KOPT-K1 (cell line): ENCODE data around the gene FHL1.

Experiments used
- H3K27ac ChIP-seq: fragments of 200-600 bp; sonication (generic); 2 replicates; pipeline ENCODE4 v1.5.1; 2016; ENCODE audit warnings: antibody characterized with exemption, mild to moderate bottlenecking, low read depth, low read length; ENCODE audit not compliant: poor library complexity, severe bottlenecking
- H3K36me3 ChIP-seq: fragments of 200-600 bp; sonication (generic); 2 replicates; pipeline ENCODE4 v1.5.1; 2017; ENCODE audit warnings: antibody characterized with exemption, mild to moderate bottlenecking, low read length, moderate library complexity; ENCODE audit not compliant: insufficient read depth
- H3K9me3 ChIP-seq: fragments of 200-600 bp; sonication (generic); 2 replicates; pipeline ENCODE4 v1.5.1; 2017; ENCODE audit warnings: antibody characterized with exemption, low read length, mild to moderate bottlenecking; ENCODE audit not compliant: insufficient read depth, poor library complexity, severe bottlenecking

Gene FHL1

DNA sequence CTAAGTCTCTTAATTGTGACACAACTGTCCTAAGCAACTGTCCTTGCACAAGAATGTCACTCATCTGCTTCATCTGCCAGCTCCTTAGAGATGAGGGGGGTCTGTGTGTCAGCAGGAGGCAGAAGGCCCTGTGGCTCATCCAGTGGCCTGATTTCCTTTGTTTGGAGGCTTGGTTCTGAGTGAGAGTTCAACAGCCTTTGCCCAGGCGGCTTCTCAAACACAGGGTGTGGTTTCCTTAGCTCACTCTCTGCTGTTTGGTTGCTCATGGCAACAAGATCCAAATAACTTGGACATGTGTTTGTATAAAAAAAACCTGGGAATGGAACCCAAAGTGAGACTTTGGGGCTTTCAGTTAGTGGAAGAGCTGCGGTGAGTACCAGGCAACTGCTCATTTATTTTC, 57.2 kb downstream of the FHL1 start:
- H3K36me3 ChIP-seq, result peaks cover 21% of the 10 kb centered on the region
- H3K27ac ChIP-seq, result no peak overlapping the region
- no peaks in the 10 kb centered on the region for H3K9me3 ChIP-seq

DNA sequence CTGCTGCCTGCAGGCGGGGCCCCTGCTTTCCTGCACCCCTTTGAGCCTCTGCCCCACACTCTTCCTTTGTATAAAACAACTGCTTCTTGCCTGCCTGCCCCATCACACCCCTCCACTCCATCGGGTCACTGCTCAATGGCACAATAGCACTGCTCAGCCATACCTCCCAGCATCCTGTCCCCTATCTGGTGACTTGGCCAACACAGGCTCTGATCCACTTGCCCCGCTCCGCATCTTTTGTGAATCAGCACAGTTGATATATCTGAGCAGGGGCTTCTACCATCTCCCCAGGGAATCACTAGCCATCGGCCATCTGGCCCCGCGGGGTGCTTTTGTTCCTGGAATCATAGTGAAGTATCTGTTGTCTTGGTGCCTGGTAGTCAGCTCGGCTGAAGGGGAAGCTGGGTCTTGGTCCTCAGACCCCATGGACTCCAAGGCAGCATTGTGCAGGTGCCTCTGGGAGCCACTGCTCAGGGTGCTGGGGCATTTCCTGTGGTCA, 58.6 kb downstream of the FHL1 start:
- Histone ChIP-seq H3K36me3 (peaks cover 32% of the 10 kb centered on the region), H3K27ac (no peak overlapping the region), H3K9me3 (no peaks in the 10 kb centered on the region)

DNA sequence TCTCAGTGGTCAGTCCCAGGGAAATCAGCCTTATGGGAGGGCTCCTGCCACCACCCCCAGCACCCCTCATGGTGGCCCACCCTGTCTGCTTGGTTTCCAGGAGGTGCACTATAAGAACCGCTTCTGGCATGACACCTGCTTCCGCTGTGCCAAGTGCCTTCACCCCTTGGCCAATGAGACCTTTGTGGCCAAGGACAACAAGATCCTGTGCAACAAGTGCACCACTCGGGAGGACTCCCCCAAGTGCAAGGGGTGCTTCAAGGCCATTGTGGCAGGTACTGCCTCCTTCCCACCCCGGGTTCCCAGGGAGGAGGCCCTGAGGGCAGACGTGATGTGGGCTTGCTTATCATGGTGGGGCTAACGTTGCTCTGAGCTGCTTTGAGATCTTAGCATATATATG, 59.6 kb downstream of the FHL1 start:
- Histone ChIP-seq H3K9me3 (no peaks in the 10 kb centered on the region), H3K27ac (no peak overlapping the region), H3K36me3 (peaks cover 42% of the 10 kb centered on the region)

DNA sequence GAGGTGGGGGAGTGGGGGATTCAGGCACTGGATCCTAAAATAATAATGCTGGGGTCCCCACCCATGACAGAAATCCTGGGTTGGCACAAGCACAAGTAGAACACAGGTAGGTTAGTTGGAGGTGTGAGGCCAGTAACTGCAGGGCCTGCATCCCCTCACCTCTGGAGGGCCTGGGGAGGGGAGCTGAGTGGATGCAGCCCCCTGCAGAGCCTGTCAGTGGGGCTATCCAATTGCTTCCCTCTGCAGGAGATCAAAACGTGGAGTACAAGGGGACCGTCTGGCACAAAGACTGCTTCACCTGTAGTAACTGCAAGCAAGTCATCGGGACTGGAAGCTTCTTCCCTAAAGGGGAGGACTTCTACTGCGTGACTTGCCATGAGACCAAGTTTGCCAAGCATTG, 60.2 kb downstream of the FHL1 start:
- Histone ChIP-seq H3K36me3 (peaks cover 45% of the 10 kb centered on the region), H3K27ac (no peak overlapping the region), H3K9me3 (no peaks in the 10 kb centered on the region)

DNA sequence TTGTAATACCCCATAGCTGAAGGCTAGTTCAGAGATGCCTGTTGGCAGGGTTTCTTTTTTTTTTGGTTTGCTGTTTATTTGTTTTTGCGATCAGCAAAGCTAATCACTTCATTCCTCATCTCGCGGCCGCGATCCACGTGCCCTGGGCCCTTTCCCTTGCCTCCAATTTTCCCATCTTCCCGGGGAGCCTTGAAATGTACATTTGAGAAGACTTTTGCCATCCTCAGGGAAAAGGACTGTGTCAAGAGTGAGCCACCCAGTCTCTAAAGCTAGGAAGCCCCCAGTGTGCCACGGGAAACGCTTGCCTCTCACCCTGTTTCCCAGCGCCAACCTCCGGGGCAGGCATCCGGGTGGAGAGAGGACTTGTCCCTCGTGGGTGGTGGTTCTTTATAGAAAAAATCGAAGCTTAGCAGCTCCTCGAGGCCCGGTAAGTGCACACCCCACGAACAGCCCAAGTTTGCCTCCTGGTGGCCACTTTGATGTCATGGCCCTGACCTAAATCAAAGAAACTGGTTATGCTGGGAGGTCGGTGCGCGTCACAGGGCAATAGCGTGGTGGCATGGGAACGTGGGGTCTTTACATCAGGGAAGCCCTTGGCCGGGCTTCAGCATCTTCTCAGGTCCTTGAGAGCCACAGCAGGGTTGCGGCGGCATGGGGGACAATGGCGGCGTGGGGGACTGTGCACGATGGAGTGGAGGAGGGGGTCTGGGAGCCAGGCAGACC, 61.8 kb downstream of the FHL1 start:
- H3K27ac ChIP-seq, result no peak overlapping the region
- H3K9me3 ChIP-seq, result no peaks in the 10 kb centered on the region
- H3K36me3 ChIP-seq, result peaks cover 48% of the 10 kb centered on the region

DNA sequence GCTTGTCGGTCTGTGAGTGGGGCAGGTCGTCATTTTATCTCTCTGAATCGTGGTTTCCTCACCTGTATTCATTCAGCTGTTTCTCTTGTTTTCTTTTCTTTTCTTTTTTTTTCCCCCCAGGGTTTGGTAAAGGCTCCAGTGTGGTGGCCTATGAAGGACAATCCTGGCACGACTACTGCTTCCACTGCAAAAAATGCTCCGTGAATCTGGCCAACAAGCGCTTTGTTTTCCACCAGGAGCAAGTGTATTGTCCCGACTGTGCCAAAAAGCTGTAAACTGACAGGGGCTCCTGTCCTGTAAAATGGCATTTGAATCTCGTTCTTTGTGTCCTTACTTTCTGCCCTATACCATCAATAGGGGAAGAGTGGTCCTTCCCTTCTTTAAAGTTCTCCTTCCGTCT, 62.4 kb downstream of the FHL1 start:
- Histone ChIP-seq H3K36me3 (peaks cover 54% of the 10 kb centered on the region), H3K27ac (no peak overlapping the region), H3K9me3 (no peaks in the 10 kb centered on the region)

DNA sequence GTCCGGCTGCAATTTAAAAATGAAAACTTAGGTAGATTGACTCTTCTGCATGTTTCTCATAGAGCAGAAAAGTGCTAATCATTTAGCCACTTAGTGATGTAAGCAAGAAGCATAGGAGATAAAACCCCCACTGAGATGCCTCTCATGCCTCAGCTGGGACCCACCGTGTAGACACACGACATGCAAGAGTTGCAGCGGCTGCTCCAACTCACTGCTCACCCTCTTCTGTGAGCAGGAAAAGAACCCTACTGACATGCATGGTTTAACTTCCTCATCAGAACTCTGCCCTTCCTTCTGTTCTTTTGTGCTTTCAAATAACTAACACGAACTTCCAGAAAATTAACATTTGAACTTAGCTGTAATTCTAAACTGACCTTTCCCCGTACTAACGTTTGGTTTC, 62.9 kb downstream of the FHL1 start:
- no peaks in the 10 kb centered on the region for H3K9me3 ChIP-seq
- peaks cover 58% of the 10 kb centered on the region for H3K36me3 ChIP-seq
- H3K27ac ChIP-seq, result no peak overlapping the region

DNA sequence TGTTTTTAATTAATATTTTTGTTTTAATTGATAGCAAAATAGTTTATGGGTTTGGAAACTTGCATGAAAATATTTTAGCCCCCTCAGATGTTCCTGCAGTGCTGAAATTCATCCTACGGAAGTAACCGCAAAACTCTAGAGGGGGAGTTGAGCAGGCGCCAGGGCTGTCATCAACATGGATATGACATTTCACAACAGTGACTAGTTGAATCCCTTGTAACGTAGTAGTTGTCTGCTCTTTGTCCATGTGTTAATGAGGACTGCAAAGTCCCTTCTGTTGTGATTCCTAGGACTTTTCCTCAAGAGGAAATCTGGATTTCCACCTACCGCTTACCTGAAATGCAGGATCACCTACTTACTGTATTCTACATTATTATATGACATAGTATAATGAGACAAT, 63.5 kb downstream of the FHL1 start:
- H3K36me3 ChIP-seq, result peaks cover 58% of the 10 kb centered on the region
- H3K27ac ChIP-seq, result no peak overlapping the region
- H3K9me3 ChIP-seq, result no peaks in the 10 kb centered on the region

DNA sequence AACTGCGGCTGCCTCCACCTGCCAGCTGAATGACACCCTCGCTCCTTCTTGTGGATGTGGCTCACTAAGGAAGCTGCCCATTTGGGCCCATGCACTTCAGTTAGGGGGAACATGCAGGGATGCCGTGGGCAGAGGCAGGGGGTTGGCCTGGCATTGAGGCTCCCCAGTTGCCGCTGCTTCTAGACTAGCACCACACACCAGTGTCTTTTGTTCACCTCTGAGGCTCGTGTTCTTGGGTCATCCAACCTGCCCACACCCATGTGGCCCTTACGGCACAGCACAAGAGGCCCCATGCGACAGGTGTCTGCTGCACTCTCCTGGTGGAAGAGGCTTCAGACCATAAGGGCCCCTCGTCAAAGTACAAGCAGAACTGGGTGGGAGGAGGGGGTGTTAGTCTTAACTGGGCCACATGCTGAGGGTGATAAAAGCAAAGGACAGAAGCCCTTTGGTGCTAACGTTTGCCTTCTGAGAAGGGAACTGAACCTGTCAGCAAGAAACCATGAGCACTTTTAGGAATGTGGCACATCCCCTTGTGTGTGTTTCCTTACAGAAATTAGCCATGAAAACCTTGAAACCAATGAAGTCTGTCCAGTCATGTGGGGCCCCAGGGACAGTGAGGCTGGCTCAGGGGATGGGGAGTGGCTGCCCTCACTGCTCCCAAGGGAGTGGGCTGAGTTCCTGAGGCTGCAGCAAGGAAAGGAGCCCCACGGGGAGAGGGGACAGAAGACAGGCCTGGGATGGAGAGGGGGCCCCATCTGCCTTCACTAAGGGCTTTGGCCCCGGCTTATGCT, 64.6 kb downstream of the FHL1 start:
- H3K9me3 ChIP-seq, result no peaks in the 10 kb centered on the region
- H3K27ac ChIP-seq, result no peak overlapping the region
- peaks cover 63% of the 10 kb centered on the region for H3K36me3 ChIP-seq

DNA sequence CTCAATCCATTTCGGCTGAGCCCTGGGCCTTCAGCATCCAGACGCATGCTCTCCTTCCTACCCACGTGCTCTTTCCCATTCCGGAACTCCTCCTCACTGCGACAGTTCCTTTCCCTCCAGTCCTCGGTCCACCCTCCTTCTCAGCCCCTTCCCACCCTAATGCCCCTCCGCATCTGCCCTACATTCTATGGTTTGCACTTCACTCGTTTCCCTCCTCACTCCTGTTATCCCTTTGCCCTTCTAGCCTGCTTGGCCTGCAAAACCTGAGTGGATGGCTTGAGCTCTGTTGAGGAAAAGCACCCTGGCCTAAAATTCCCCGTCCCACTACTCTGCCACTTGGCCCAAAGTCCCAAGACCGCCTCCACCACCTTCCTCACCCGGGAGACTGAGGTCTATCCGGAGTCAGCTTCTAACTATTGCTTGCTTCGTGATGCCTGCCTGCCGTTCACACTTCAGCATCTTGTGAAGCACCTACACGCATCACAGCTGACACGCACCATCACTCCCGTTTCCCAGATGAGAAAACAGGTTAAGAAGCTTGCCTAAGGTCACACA, 65.3 kb downstream of the FHL1 start:
- no peaks in the 10 kb centered on the region for H3K9me3 ChIP-seq

DNA sequence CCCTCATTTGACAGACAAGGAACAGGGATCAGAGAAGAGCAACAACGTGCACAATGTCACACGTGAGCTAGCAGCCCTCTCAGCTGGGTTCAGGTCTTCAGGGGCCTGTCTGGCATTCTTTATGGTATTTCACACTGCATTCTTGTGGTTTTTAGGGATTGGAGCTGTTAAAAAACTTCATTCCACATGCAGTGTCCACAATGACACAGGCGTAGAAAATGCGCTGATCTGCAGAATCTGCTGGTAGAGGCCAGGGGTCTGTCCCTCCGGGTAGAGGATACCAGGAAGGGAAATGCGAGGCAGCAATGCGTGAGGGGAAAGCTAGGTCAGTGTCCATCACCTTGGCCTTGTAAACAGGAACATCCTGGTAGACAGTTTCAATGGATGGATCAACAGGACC, 67.2 kb downstream of the FHL1 start:
- Histone ChIP-seq H3K9me3 (no peaks in the 10 kb centered on the region), H3K27ac (no peak overlapping the region), H3K36me3 (peaks cover 65% of the 10 kb centered on the region)

More for the DNA sequence above, 65.3 kb downstream of the FHL1 start:
- H3K36me3 ChIP-seq, result peaks cover 63% of the 10 kb centered on the region
- no peak overlapping the region for H3K27ac ChIP-seq

DNA sequence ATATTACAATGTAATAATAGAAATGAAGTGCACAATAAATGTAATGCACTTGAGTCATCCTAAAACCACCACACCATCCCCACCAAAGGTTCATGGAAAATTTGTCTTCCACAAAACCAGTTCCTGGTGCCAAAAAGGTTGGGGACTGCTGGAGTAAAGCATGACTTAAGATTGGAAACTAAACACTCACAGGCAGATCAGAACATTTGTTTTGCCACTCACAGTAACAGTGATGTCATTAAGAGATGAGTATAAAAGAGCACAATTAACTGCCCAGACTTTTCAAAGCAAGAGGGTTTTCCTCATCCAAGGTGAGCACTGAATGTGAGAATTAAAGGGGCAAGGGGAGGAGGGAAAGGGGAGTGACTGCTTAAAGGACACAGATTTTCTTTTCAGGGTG, 68.2 kb downstream of the FHL1 start:
- H3K9me3 ChIP-seq, result no peaks in the 10 kb centered on the region
- peaks cover 65% of the 10 kb centered on the region for H3K36me3 ChIP-seq
- no peak overlapping the region for H3K27ac ChIP-seq

DNA sequence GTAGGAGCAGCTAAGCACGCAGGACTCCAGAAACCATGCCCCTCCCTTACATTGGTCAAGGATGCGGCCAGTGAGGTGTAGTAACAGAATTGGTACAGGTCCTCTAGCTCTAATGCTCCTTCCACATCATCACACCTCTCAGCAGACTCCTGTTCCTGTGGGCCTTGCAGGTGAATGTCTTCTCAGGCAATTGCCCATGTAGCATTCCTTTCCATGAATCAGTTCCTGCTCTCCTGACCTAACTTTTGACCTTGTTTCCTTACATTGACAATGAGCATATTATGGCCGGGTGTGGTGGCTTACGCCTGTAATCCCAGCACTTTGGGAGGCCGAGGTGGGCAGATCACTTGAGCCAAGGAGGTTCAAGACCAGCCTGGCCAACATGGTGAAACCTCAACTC, 72.6 kb downstream of the FHL1 start:
- H3K27ac ChIP-seq, result no peak overlapping the region
- H3K9me3 ChIP-seq, result no peaks in the 10 kb centered on the region
- peaks cover 84% of the 10 kb centered on the region for H3K36me3 ChIP-seq

DNA sequence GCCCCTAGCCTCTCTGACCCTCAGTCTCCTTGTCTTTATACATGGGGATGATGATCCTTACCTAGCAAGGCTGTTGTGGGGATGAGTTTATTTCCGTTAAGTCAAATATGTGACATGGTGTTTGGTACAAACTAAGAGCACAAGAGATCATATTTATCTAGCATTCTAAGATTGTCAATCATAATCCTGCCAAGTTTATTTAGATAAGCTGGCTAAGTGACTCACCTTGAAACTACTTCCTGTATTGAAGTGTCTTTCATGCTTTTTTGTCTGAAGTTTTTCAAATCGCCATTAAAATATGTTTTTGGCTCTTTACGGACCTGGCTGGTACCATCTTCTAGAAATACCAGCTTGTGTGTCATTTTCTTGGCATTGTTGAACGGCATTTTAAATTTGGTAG, 73.2 kb downstream of the FHL1 start:
- Histone ChIP-seq H3K9me3 (no peaks in the 10 kb centered on the region), H3K36me3 (peaks cover 87% of the 10 kb centered on the region), H3K27ac (no peak overlapping the region)

DNA sequence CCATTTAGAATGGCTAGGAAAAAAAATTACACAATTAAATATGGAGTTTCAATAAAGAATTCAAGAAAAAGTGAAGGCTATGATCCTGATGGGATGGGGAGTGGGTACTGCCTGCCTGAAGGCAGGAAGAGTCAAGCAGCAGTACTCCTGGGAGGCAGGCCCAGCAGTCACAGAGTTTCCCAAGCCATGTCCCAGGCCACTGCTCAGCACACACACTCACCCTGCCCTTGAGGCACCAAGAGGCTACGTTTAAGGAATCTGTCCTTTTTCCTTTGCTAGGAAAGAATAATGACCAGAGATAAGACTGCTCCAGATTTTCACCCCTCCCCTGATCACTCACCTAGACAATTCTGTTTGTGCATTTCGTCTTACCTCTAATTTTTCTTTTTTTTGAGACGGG, 73.6 kb downstream of the FHL1 start:
- H3K9me3 ChIP-seq, result no peaks in the 10 kb centered on the region
- no peak overlapping the region for H3K27ac ChIP-seq
- H3K36me3 ChIP-seq, result peaks cover 91% of the 10 kb centered on the region
